ENCODE data around the gene OIP5.

GRCh38 chr15:41333026-41333562 is 703 bp upstream of the OIP5 start:
- no peak for TF ChIP-seq CTCF (conservative IDR thresholded peaks at IDR 0.05; ENCODE audit: low read depth, low read length)
- TF ChIP-seq RFX5 (IDR thresholded peaks at IDR 0.05; ENCODE audit: low read depth, low read length): no peak
- TF ChIP-seq POLR2A (IDR thresholded peaks at IDR 0.05; ENCODE audit: low read depth, low read length): no peak
- no peak for TF ChIP-seq SMC3 (IDR thresholded peaks at IDR 0.05; ENCODE audit: low read depth, low read length)
- no peak for TF ChIP-seq RCOR1 (IDR thresholded peaks at IDR 0.05; ENCODE audit: insufficient replicate concordance, low read length)
- TF ChIP-seq FOS (IDR thresholded peaks at IDR 0.05; ENCODE audit: low read depth, low read length): no peak
- TF ChIP-seq RAD21 (IDR thresholded peaks at IDR 0.05; ENCODE audit: low read length): no peak
- no peak for TF ChIP-seq USF2 (IDR thresholded peaks at IDR 0.05; ENCODE audit: low read depth, low read length)
- 0 out of 2 replicates have a peak, but pooled peaks have one; percentile 19 for TF ChIP-seq MAZ (IDR thresholded peaks at IDR 0.05; ENCODE audit: borderline replicate concordance, low read depth, low read length)
- TF ChIP-seq NFE2L2 (IDR thresholded peaks at IDR 0.05; ENCODE audit: low read depth, low read length): no peak
- peak; percentile 74 for TF ChIP-seq CEBPB (IDR thresholded peaks at IDR 0.05; ENCODE audit: low read depth, low read length)
- TF ChIP-seq BHLHE40 (IDR thresholded peaks at IDR 0.05; ENCODE audit: low read depth, low read length): no peak
